ENCODE measurements around the gene SIMC1.

The SIMC1 gene

GRCh38 chr5:176389135-176390123 lies 151.2 kb downstream of the SIMC1 start:
- no peak for DNase-seq

DNA sequence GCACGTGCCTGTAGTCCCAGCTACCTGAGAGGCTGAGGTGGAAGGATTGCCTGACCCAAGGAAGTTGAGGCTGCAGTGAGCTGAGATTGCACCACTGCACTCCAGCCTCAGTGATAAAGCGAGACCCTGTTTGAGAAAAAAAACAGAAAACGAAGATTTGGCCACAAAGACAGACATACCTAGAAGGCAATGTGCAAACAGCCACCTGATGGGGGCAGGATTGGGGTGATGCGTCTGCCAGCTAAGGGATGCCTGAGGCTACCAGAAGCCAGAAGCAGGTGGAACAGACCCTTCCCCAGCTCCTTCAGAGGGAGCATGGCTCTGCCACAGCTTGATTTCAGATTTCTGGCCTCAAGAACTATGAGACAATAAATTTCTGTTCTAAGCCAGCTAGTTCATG lies 153.3 kb downstream of the SIMC1 start:
- DNase-seq, result no peak

DNA sequence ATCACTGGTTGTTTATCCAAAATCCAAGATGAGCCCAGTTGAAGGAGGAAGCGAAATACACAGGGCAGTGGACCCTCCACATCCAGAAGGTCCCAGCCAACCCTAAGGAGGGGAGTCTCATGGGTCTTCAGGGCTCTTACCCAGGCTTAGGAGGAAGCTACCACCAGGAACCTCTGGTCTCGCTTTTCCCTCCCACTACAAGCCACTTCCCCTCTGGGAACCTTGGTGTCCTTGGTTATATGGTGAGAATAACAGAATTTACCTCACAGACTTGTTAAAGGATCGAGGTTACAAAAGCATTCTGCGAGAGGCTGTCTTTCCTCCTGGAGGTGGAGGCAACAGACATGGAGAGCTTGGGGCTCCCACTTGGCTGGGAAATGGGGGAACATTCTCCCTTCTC lies 153.8 kb downstream of the SIMC1 start:
- no peak for DNase-seq

DNA sequence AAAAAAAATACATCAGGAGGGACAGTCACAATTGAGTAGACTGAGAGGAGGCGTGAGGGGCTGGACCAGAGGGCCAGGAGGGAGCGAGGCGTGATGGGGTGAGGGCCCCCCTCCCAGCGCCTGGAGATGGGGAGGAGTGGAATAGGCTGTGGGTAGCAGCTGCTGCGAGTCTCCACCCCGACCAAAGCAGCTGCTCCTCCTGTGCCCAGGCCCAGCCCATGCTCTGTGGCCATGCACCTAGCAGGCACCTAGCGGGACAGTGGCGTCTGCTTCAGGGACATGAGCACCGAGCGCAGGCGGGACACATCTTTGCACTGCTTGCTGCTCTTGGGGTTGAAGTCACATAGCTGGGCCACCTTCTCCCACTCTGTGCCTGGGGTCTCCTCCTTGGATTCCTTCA lies 154.3 kb downstream of the SIMC1 start:
- DNase-seq, result no peak

- DNase-seq, result no peak
Observed at GRCh38 chr5:176394096-176394495, 155.9 kb downstream of the SIMC1 start.

GRCh38 chr5:176394881-176395675 lies 156.9 kb downstream of the SIMC1 start:
- DNase-seq, result no peak

All from NK-92 treated with Interleukin-12 subunit alpha and Interleukin-12 subunit beta, amount 100 ng/mL, for 24 hours (cell line).